ENCODE measurements around the gene GNAI3.

The GNAI3 gene

DNA sequence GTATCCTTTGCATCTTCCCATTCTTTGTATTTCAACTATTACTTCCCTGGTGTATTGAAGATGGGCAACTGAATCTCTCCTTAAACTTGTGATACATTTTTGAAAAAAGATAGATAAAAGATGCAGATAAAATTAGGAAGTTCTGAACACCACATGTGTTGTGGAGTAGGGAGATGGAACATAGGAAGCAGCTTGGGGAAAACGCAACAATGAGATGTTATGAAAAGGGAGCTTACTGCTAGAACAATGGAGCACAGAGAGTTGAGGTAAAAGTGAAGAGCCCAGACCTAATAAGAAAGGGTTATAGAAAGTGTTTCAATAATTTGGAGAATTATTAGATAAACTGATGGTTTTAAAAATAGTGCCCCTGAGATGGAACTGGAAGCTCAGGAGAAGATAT lies 20.9 kb downstream of the GNAI3 start:
- no peak for DNase-seq
- Histone ChIP-seq H3K4me3 (ENCODE audit: low read depth, low read length) (no peak overlapping the region), H3K27me3 (ENCODE audit: insufficient read depth, low read depth, severe bottlenecking) (no peaks in the 10 kb centered on the region), H3K36me3 (peaks cover 7% of the 10 kb centered on the region), H3K27ac (no peak overlapping the region), H3K9me3 (ENCODE audit: severe bottlenecking) (no peaks in the 10 kb centered on the region)
- TF ChIP-seq CTCF (IDR thresholded peaks at IDR 0.05; ENCODE audit: low read depth, low read length): no peak

- H3K27me3 ChIP-seq (ENCODE audit: insufficient read depth, low read depth, severe bottlenecking): no peaks in the 10 kb centered on the region
- H3K4me3 ChIP-seq (ENCODE audit: low read depth, low read length): no peak overlapping the region
- peaks cover 16% of the 10 kb centered on the region for H3K36me3 ChIP-seq
- TF ChIP-seq CTCF (IDR thresholded peaks at IDR 0.05; ENCODE audit: low read depth, low read length): no peak
- H3K9me3 ChIP-seq (ENCODE audit: severe bottlenecking): no peaks in the 10 kb centered on the region
- H3K27ac ChIP-seq: no peak overlapping the region
- no peak for DNase-seq
Observed at GRCh38 chr1:109570414-109570813, 22.0 kb downstream of the GNAI3 start.

- no peak for DNase-seq
- Histone ChIP-seq H3K27me3 (ENCODE audit: insufficient read depth, low read depth, severe bottlenecking) (no peaks in the 10 kb centered on the region), H3K9me3 (ENCODE audit: severe bottlenecking) (no peaks in the 10 kb centered on the region), H3K27ac (no peak overlapping the region), H3K36me3 (peaks cover 36% of the 10 kb centered on the region), H3K4me3 (ENCODE audit: low read depth, low read length) (no peak overlapping the region)
- no peak for TF ChIP-seq CTCF (IDR thresholded peaks at IDR 0.05; ENCODE audit: low read depth, low read length)
Observed at GRCh38 chr1:109573785-109574184, 25.4 kb downstream of the GNAI3 start.

GRCh38 chr1:109578947-109579443 lies 30.6 kb downstream of the GNAI3 start:
- Histone ChIP-seq H3K27me3 (ENCODE audit: insufficient read depth, low read depth, severe bottlenecking) (no peaks in the 10 kb centered on the region), H3K4me3 (ENCODE audit: low read depth, low read length) (no peak overlapping the region), H3K9me3 (ENCODE audit: severe bottlenecking) (no peaks in the 10 kb centered on the region), H3K36me3 (peaks cover 82% of the 10 kb centered on the region), H3K27ac (no peak overlapping the region)
- no peak for DNase-seq
- TF ChIP-seq CTCF (IDR thresholded peaks at IDR 0.05; ENCODE audit: low read depth, low read length): no peak

- Histone ChIP-seq H3K36me3 (peaks cover 82% of the 10 kb centered on the region), H3K27me3 (ENCODE audit: insufficient read depth, low read depth, severe bottlenecking) (no peaks in the 10 kb centered on the region), H3K4me3 (ENCODE audit: low read depth, low read length) (no peak overlapping the region), H3K9me3 (ENCODE audit: severe bottlenecking) (no peaks in the 10 kb centered on the region), H3K27ac (no peak overlapping the region)
- no peak for TF ChIP-seq CTCF (IDR thresholded peaks at IDR 0.05; ENCODE audit: low read depth, low read length)
- no peak for DNase-seq
Observed at GRCh38 chr1:109579491-109579890, 31.1 kb downstream of the GNAI3 start.

DNA sequence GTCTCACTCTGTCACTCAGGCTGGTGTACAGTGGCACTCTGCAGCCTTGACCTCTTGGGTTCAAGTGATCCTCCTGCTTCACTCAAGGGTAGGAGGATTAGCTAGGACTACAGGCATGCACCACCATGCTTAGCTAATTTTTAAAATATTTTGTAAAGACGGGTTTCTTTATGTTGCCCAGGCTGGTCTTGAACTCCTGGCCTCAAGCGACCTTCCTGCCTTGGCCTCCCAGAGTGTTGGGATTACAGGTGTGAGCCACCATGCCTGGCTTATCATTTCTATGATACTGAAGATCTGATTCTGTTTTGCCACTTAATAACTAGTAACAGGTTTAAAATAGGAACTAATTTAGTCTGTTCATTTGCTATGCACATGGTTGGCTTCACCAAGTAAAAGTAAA lies 33.6 kb downstream of the GNAI3 start:
- no peak overlapping the region for H3K4me3 ChIP-seq (ENCODE audit: low read depth, low read length)
- H3K27me3 ChIP-seq (ENCODE audit: insufficient read depth, low read depth, severe bottlenecking): no peaks in the 10 kb centered on the region
- H3K36me3 ChIP-seq: peaks cover 94% of the 10 kb centered on the region
- H3K27ac ChIP-seq: no peak overlapping the region
- DNase-seq: no peak
- no peaks in the 10 kb centered on the region for H3K9me3 ChIP-seq (ENCODE audit: severe bottlenecking)
- TF ChIP-seq CTCF (IDR thresholded peaks at IDR 0.05; ENCODE audit: low read depth, low read length): no peak
